K562 (cell line): ENCODE data around the gene SCAMP3. TPM values are rescaled to one million over a fixed set of nuclear protein-coding genes. Genes with fewer than 3 reads are reported as not detected.
A peak's percentile ranks its signal among the peaks of the same experiment; 100 is the strongest.

Source experiments
- ATAC-seq: fragments of 200-7000 bp; cut with Tn5 transposase; 3 replicates; pipeline ENCODE4 v1.9.1; 2020; ENCODE audit warnings: moderate library complexity
- BruUV-seq: library from RNA; stranded (reverse); fragments of 400-500 nt; replicated peaks from 2 replicates; lab custom pipeline; 2021; lab: Mats Ljungman, UMichigan
- CTCF ChIA-PET: fragments of 300-600 bp; formaldehyde crosslinking; extraction: SDS; loops from one replicate; lab custom pipeline; 2021; ENCODE audit warnings: low intra/inter-chr PET ratio; lab: Yijun Ruan, JAX
- POLR2A ChIA-PET: fragments of 300-600, 350-650 bp; sonication (Branson Sonifier 250); formaldehyde crosslinking; extraction: SDS; loops from one replicate; lab custom pipeline; 2021; ENCODE audit warnings: antibody characterized with exemption, inconsistent platforms; lab: Yijun Ruan, JAX
- DNase-seq, 4 experiments: peaks; one replicate each; pipeline versions ENCODE4 v3.0.0 to v3.0.0-alpha.2; 2011 to 2018; ENCODE audit warnings: low spot score in 3 of 4, mixed read lengths in 3 of 4; ENCODE audit errors: extremely low read depth in 1 of 4
- FAIRE-seq: peaks from 2 replicates; lab custom pipeline; 2011; peaks lifted over from hg19 to GRCh38; lab: Jason Lieb, UNC
- H2AFZ ChIP-seq: 2 replicates; pipeline ENCODE4 v1.6.0; 2011; ENCODE audit warnings: low read depth, low read length, control low read depth, inconsistent platforms
- H3K27ac ChIP-seq: fragments of 200-600 bp; 3 replicates; pipeline ENCODE4 v1.8.0; 2011; ENCODE audit warnings: low read depth, mild to moderate bottlenecking, control low read depth, inconsistent platforms, low read length, moderate library complexity, mixed read lengths; ENCODE audit errors: extremely low read depth
- H3K27me3 ChIP-seq, 2 experiments: fragments of 300-600 bp in 1 of 2; 2 replicates in 1 of 2; 3 replicates in 1 of 2; pipeline versions ENCODE4 v1.6.0 to v1.8.0; 2011; ENCODE audit warnings: inconsistent platforms in 2 of 2, low read length in 2 of 2, mild to moderate bottlenecking in 1 of 2, mixed read lengths in 1 of 2, moderate library complexity in 1 of 2; ENCODE audit not compliant: control insufficient read depth in 2 of 2, insufficient read depth in 2 of 2
- H3K36me3 ChIP-seq: fragments of 300-600 bp; 3 replicates; pipeline ENCODE4 v1.8.0; 2011; ENCODE audit warnings: mild to moderate bottlenecking, low read length, inconsistent platforms; ENCODE audit not compliant: control insufficient read depth, insufficient read depth
- H3K4me1 ChIP-seq, 2 experiments: fragments of 200-600 bp in 1 of 2; replicated peaks in 1 of 2; 2 replicates in 1 of 2; 3 replicates in 1 of 2; pipeline versions ENCODE4 v1.5.1 to v1.8.0; 2011; ENCODE audit warnings: inconsistent platforms in 2 of 2, low read length in 2 of 2, mild to moderate bottlenecking in 1 of 2, mixed read lengths in 1 of 2, moderate library complexity in 1 of 2; ENCODE audit not compliant: control insufficient read depth in 2 of 2, insufficient read depth in 2 of 2
- H3K4me2 ChIP-seq: 2 replicates; pipeline ENCODE4 v1.6.1; 2011; ENCODE audit warnings: low read length, control low read depth, inconsistent platforms, mixed read lengths; ENCODE audit not compliant: insufficient read depth
- H3K4me3 ChIP-seq: fragments of 200-600 bp; sonication (generic), shearing (Covaris generic); 2 replicates; pipeline ENCODE4 v1.5.1; 2016; ENCODE audit warnings: control low read depth, inconsistent platforms
- H3K79me2 ChIP-seq: fragments of 200-600 bp; 3 replicates; pipeline ENCODE4 v1.8.0; 2011; ENCODE audit warnings: low read length, inconsistent platforms; ENCODE audit not compliant: control insufficient read depth, insufficient read depth
- H3K9ac ChIP-seq, 2 experiments: 2 replicates each; pipeline versions ENCODE4 v1.6.0 to v1.6.1; 2011; ENCODE audit warnings: low read depth in 2 of 2, low read length in 2 of 2, control low read depth in 1 of 2, inconsistent platforms in 1 of 2, mild to moderate bottlenecking in 1 of 2, mixed read lengths in 1 of 2; ENCODE audit not compliant: insufficient read depth in 1 of 2
- H3K9me1 ChIP-seq: one replicate; pipeline ENCODE4 v1.6.0; 2011; ENCODE audit warnings: inconsistent platforms, mild to moderate bottlenecking, low read length, moderate library complexity; ENCODE audit not compliant: control insufficient read depth, insufficient read depth
- H3K9me3 ChIP-seq: replicated peaks from 2 replicates; pipeline ENCODE4 v1.5.1; 2011; ENCODE audit warnings: low read depth, low read length, inconsistent platforms; ENCODE audit not compliant: control insufficient read depth, insufficient read depth
- H4K20me1 ChIP-seq: replicated peaks from 2 replicates; pipeline ENCODE4 v1.6.1; 2011; ENCODE audit warnings: low read length, inconsistent platforms, mixed read lengths; ENCODE audit not compliant: control insufficient read depth, insufficient read depth
- CBX8 ChIP-seq: fragments of 200-600 bp; sonication (generic); IDR thresholded peaks from 2 replicates; pipeline ENCODE4 v1.6.1; 2012; ENCODE audit warnings: borderline replicate concordance, mixed run types, low read depth, mild to moderate bottlenecking, moderate library complexity, mixed read lengths, low read length, control low read depth, inconsistent platforms; ENCODE audit not compliant: poor library complexity, severe bottlenecking; ENCODE audit errors: extremely low read depth
- CCNT2 ChIP-seq: IDR thresholded peaks from 2 replicates; pipeline ENCODE4 v1.6.1; 2011; ENCODE audit warnings: borderline replicate concordance, low read depth, mild to moderate bottlenecking, moderate library complexity, mixed read lengths, low read length; ENCODE audit not compliant: insufficient read length; ENCODE audit errors: extremely low read depth
- CHD1 ChIP-seq: fragments of 200-600 bp; sonication (generic); IDR thresholded peaks from one replicate; pipeline ENCODE4 v1.6.1; 2012; ENCODE audit warnings: mild to moderate bottlenecking, moderate library complexity, low read length, inconsistent platforms
- EP400 ChIP-seq: fragments of 450-650 bp; IDR thresholded peaks from 2 replicates; pipeline ENCODE4 v1.6.1; 2017; ENCODE audit warnings: antibody characterized with exemption, mild to moderate bottlenecking, moderate library complexity
- GABPA ChIP-seq: fragments of 200-800 bp; sonication (Bioruptor generic); conservative IDR thresholded peaks from 2 replicates; pipeline ENCODE4 v1.6.1; 2016; ENCODE audit warnings: low read depth, missing genetic modification characterization, missing compliant biosample characterization
- GATAD2B ChIP-seq: fragments of 450-650 bp; IDR thresholded peaks from 2 replicates; pipeline ENCODE4 v1.6.1; 2017; ENCODE audit warnings: mild to moderate bottlenecking, borderline replicate concordance
- HDAC1 ChIP-seq, 2 experiments: fragments of 450-650 bp; IDR thresholded peaks; 2 replicates each; pipeline ENCODE4 v1.6.1; 2016 to 2017; ENCODE audit warnings: inconsistent platforms in 1 of 2, mild to moderate bottlenecking in 1 of 2, moderate library complexity in 1 of 2
- HMBOX1 ChIP-seq: sonication (generic); IDR thresholded peaks from 2 replicates; pipeline ENCODE4 v1.6.1; 2016
- LCOR ChIP-seq: sonication (generic); formaldehyde crosslinking; IDR thresholded peaks from 2 replicates; pipeline ENCODE4 v1.8.0; 2022; ENCODE audit warnings: mild to moderate bottlenecking, missing genetic modification reagents
- MEF2D ChIP-seq: conservative IDR thresholded peaks from 2 replicates; pipeline ENCODE4 v1.6.1; 2016; ENCODE audit warnings: low read depth, missing genetic modification characterization, missing compliant biosample characterization
- MYNN ChIP-seq, 2 experiments: sonication (generic); formaldehyde crosslinking in 1 of 2; IDR thresholded peaks; 2 replicates each; pipeline versions ENCODE4 v1.5.0 to v1.6.1; 2016 to 2020; ENCODE audit warnings: antibody characterized with exemption in 1 of 2, missing genetic modification reagents in 1 of 2
- NFIC ChIP-seq: fragments of 450-650 bp; IDR thresholded peaks from 2 replicates; pipeline ENCODE4 v1.6.1; 2017; ENCODE audit warnings: mild to moderate bottlenecking, inconsistent platforms
- POLR2G ChIP-seq: fragments of 200-400 bp; formaldehyde crosslinking; IDR thresholded peaks from 2 replicates; pipeline ENCODE4 v1.6.1; 2017; ENCODE audit warnings: low read depth, mild to moderate bottlenecking, antibody characterized with exemption, low read length, moderate library complexity
- RBM17 ChIP-seq: fragments of 200-400 bp; formaldehyde crosslinking; IDR thresholded peaks from 2 replicates; pipeline ENCODE4 v1.6.1; 2017; ENCODE audit warnings: low read depth, mild to moderate bottlenecking, low read length, borderline replicate concordance
- SAP30 ChIP-seq: fragments of 200-600 bp; sonication (generic); IDR thresholded peaks from 2 replicates; pipeline ENCODE4 v1.6.1; 2012; ENCODE audit warnings: borderline replicate concordance, low read depth, mild to moderate bottlenecking, moderate library complexity, low read length, control low read depth, inconsistent platforms; ENCODE audit not compliant: insufficient read depth, poor library complexity, severe bottlenecking
- THRAP3 ChIP-seq: fragments of 450-650 bp; IDR thresholded peaks from 2 replicates; pipeline ENCODE4 v1.6.1; 2016; ENCODE audit warnings: mild to moderate bottlenecking, inconsistent platforms, borderline replicate concordance
- ZHX1 ChIP-seq: fragments of 150-350 bp; conservative IDR thresholded peaks from 2 replicates; pipeline ENCODE4 v1.6.1; 2014; ENCODE audit warnings: low read length
- WGBS: fragments of 100-300 bp; shearing (Covaris generic); methylation state at CpG from one replicate; pipeline ENCODE4 v1.1.6; 2016; ENCODE audit warnings: low coverage, mixed read lengths; ENCODE audit not compliant: insufficient coverage; ENCODE audit errors: missing lambda C conversion rate; 5-methylcytosine and 5-hydroxymethylcytosine counted together
- in situ Hi-C: fragments of 300-500 bp; cut with MboI; formaldehyde crosslinking; loops from 4 replicates; pipeline ENCODE4 v1.15.0; 2018; ENCODE audit warnings: inconsistent platforms, mixed read lengths
- intact Hi-C: fragments of 100-400 bp; cut with micrococcal nuclease; formaldehyde crosslinking; loops from 2 replicates; pipeline ENCODE4 v1.14.2; 2022
- polyA plus RNA-seq, 8 experiments: library from polyadenylated mRNA; depleted of rRNA in 4 of 8; stranded (reverse) in 5 of 8; unstranded in 3 of 8; fragments of >200 nt; fragmentation: Nextera tagmentation in 2 of 8; fragmentation: Illumina TruSeq in 1 of 8; extraction: Ambion mirVana in 2 of 8; extraction: Trizol in 1 of 8; gene quantifications; 2 replicates each; pipeline versions ENCODE4 v1.2.1 to v1.2.3, GENCODE V29; 2011 to 2014; ENCODE audit warnings: inconsistent platforms in 1 of 8, missing spikeins in 1 of 8
- total RNA-seq, 7 experiments: library from RNA; depleted of rRNA in 6 of 7; stranded (reverse); fragments of >200 nt in 6 of 7; fragmentation: Illumina TruSeq in 2 of 7; extraction: Trizol in 2 of 7; gene quantifications; 2 replicates each; pipeline versions ENCODE4 v1.2.1 to v1.2.3, GENCODE V29; 2011 to 2021; ENCODE audit warnings: low replicate concordance in 1 of 7

The SCAMP3 gene
- total and polyA plus RNA-seq, 9 of the 15 experiments (the other 6 are each of a cell fraction or from before 2014, with no cell fraction given) = 14.2 to 131 (median 86.1) TPM

GRCh38 chr1:155309423-155310021 lies 47.4 kb upstream of the SCAMP3 start:
- Histone ChIP-seq H3K4me2 (peak overlapping the region; percentile 96), H2AFZ (peak overlapping the region; percentile 50; the same call in 1 of the 2 replicates), H3K36me3 (peaks cover 43% of the 10 kb centered on the region), H3K79me2 (peaks cover 46% of the 10 kb centered on the region), H3K4me1 (peaks cover 23 to 35% of the 10 kb centered on the region in 2 experiments; a peak in 4 of 5 replicates), H3K27me3 (no peaks in the 10 kb centered on the region), H3K4me3 (peak overlapping the region; percentile 75), H3K27ac (peak overlapping the region; percentile 93), H4K20me1 (0 out of 2 replicates have a peak, but pooled peaks cover 2% of the 10 kb centered on the region), H3K9me1 (no peaks in the 10 kb centered on the region), H3K9ac (peak overlapping the region; percentile 95 to 96), H3K9me3 (no peaks in the 10 kb centered on the region)
- in situ Hi-C loops = loop anchor here (25.0 kb wide), 1 partner anchor 1428 kb away; the partner anchor contains the start of genes ISG20L2, METTL25B and MRPL24
- intact Hi-C loops = loop anchor here (2.0 kb wide), 1 partner anchor 13 kb away; no protein-coding TSS in a partner anchor
- BruUV-seq = no TSS peak
- POLR2A ChIA-PET = interaction anchor here (1.1 kb wide), 1 partner anchor 11 kb away, joined by 4 read pairs; the partner anchor contains the start of gene RUSC1
- ATAC-seq (peak; percentile 11), DNase-seq (peak; percentile 37 to 61 (median 54)), FAIRE-seq (peak; percentile 55)
- WGBS = 2% methylated on average over 8 of the region's 11 CpGs
- CTCF ChIA-PET = interaction anchor here (3.0 kb wide), 1 partner anchor 59 kb away, joined by 23 read pairs; no protein-coding TSS in a partner anchor
- no peak for TF ChIP-seq GATAD2B
- no peak for TF ChIP-seq MEF2D
- TF ChIP-seq POLR2G = peak; percentile 43
- no peak for TF ChIP-seq THRAP3
- peak; percentile 50; the same call in 1 of the 2 replicates for TF ChIP-seq HMBOX1
- no peak for TF ChIP-seq RBM17
- TF ChIP-seq CHD1 = peak; percentile 77
- TF ChIP-seq CCNT2 = no peak
- TF ChIP-seq SAP30 = peak; percentile 3
- TF ChIP-seq LCOR (CRISPR knock-in tag) = no peak
- TF ChIP-seq EP400 = no peak
- peak; percentile 54 for TF ChIP-seq NFIC
- no peak for TF ChIP-seq CBX8
- TF ChIP-seq HDAC1 (IDR thresholded peaks at IDR 0.05) = no peak
- no peak for TF ChIP-seq MYNN (IDR thresholded peaks at IDR 0.05)
- TF ChIP-seq MYNN (CRISPR knock-in tag; IDR thresholded peaks at IDR 0.05) = no peak
- TF ChIP-seq ZHX1 = no peak
- TF ChIP-seq GABPA (tag) = no peak
